WI38 (cell line): ENCODE results near the gene CROCC2.

Source experiments
- H3K4me3 ChIP-seq: 2 replicates; pipeline ENCODE4 v1.5.1; 2011; ENCODE audit warnings: low read depth, mild to moderate bottlenecking, control low read depth, low read length
- TF ChIP-seq, protein P1 (sequence below): IDR thresholded peaks from 2 replicates; pipeline ENCODE4 v1.5.1; 2012; ENCODE audit warnings: low read depth, mild to moderate bottlenecking, control low read depth, low read length

Gene CROCC2

GRCh38 chr2:240993446-240994170 is 87.5 kb downstream of the CROCC2 start:
- no peak overlapping the region for H3K4me3 ChIP-seq
- TF ChIP-seq, protein P1, sequence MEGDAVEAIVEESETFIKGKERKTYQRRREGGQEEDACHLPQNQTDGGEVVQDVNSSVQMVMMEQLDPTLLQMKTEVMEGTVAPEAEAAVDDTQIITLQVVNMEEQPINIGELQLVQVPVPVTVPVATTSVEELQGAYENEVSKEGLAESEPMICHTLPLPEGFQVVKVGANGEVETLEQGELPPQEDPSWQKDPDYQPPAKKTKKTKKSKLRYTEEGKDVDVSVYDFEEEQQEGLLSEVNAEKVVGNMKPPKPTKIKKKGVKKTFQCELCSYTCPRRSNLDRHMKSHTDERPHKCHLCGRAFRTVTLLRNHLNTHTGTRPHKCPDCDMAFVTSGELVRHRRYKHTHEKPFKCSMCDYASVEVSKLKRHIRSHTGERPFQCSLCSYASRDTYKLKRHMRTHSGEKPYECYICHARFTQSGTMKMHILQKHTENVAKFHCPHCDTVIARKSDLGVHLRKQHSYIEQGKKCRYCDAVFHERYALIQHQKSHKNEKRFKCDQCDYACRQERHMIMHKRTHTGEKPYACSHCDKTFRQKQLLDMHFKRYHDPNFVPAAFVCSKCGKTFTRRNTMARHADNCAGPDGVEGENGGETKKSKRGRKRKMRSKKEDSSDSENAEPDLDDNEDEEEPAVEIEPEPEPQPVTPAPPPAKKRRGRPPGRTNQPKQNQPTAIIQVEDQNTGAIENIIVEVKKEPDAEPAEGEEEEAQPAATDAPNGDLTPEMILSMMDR, result no peak

DNA sequence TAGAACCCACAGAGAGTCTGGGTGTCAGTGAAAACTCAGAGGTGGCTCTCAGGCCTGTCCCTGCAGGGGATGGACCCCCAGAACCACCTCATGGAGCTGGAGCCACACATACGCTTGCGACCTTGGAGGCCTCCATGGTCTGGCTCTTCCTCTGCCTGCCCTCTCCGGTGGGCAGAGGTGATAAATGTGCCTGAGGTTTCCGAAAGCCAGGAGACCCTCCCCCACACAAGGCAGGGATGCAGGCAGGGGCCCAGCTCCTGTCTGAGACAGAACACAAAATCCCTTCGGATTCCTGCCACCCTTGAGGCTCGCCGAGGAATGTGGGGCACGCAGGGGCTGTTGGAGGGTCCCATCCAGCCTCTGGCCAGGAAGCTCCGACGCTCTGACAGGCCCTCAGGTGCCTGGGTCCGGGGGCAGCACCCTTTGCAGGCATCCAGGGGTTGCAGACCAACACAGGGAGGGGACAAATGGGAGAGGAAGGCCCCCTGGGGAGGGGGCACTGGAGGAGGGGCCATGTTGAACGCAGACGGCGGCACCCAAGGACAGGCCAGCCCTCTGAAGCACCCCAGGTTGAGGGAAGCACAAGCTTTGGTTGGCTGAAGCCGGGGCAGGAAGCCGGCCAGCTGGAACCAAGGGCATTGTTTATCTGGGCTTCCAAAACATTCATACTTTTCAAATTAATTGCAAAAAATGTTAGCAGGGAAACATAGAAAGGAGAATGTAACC is 88.2 kb downstream of the CROCC2 start:
- no peak overlapping the region for H3K4me3 ChIP-seq
- TF ChIP-seq, protein P1, result no peak

GRCh38 chr2:240995041-240996021 is 89.2 kb downstream of the CROCC2 start:
- TF ChIP-seq, protein P1, result no peak
- H3K4me3 ChIP-seq, result no peak overlapping the region

DNA sequence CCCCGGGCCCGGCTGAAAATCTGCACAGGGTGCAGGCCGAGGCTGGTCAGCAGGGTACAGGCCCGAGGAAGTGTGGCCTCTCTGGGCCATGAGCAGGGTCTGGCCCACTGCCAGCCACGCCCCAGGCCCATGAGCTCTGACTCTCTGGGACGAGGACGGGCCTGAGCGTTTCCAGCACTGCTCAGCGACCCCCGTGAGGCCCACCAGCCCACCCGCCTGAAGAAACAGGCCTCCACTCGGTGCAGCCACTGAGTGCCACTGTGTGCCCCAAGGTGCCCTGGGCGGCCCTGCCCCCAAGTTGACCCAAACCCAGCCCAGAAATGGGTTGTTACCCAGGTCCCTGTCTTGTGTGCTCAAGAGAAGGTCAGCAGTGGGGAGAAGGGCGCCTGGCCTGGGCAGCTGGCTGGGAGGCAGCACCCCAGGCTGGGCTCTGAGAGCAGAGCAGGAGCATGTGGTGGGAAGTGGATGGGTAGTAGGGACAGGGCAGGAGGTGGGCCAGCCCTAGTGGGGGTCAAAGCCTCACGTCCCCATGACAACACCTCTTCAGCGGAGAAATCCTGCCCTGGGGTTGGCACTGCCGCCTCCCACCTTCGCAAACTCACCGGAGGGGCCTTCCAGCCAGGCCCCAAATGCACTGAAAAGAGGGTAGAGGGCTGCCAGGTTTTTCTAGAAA is 90.2 kb downstream of the CROCC2 start:
- H3K4me3 ChIP-seq, result no peak overlapping the region
- TF ChIP-seq, protein P1, result no peak

GRCh38 chr2:240996834-240997140 is 90.7 kb downstream of the CROCC2 start:
- no peak overlapping the region for H3K4me3 ChIP-seq
- TF ChIP-seq, protein P1, result no peak

- no peak overlapping the region for H3K4me3 ChIP-seq
Observed at GRCh38 chr2:240997141-240997855, 91.2 kb downstream of the CROCC2 start.

More at GRCh38 chr2:240997141-240997855, 91.2 kb downstream of the CROCC2 start:
- TF ChIP-seq, protein P1, result no peak
